Medulla oblongata (tissue), 1 donor: ENCODE measurements around the gene CLASP1.
"Not testable (repeated sequence)": the region's sequence is repeated elsewhere in the genome, so short reads cannot be mapped to it uniquely, and the experiment has no call there.

Experiments
- DNase-seq: peaks from one replicate; pipeline ENCODE4 v3.0.0-alpha.2; 2015; ENCODE audit errors: extremely low spot score

The CLASP1 gene

GRCh38 chr2:121349721-121350401 lies 299.4 kb downstream of the CLASP1 start:
- DNase-seq = no peak

DNA sequence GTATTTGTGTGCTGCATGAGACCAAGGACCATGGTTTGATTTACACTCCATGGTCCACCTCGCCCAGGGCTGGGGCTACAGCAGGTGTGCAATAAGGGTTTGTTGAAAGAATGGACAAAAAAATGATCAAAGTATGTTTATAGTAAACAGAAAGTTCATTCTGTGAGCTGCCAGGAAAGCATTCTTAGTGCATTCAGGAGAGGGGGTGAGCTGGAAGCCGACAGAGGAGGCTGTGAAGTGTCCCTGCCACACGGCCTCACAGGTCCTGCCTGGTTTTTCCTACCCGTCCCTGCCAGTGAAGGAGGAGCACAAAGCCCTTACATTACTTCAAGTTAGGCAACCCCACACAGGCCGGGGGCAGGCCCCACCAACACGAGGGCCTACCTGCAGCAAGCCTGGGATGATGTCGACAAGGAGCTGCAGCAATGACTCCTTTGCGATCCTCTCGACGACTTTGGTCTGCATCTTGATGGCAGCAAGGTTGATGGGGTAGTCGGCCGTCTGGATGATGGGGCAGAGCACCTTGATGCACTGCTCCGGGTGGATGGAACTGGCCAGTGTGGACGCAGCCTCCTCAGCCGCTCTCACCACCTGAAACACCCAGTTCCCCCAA lies 301.0 kb downstream of the CLASP1 start:
- no peak for DNase-seq

GRCh38 chr2:121346859-121347258 lies 302.4 kb downstream of the CLASP1 start:
- DNase-seq = no peak

DNA sequence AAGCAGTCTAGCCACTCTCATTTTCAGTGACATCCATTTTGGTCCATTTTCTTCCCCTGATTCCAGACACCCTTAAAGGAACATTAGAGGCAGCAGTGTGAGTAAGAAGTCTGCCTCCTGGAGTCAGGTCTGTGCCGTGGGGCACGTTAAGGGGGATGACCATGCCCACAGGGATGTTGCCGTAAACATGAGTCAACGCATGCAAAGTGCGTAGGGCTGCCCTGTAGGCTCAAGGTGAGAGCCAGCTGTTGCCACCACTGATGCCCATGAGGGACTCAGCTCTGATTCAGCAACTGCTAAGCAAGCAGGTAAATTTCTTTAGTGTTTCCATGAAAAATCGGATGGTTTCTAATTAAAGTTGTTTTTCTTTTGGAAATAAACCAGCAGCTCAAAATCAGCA lies 302.9 kb downstream of the CLASP1 start:
- no peak for DNase-seq

- DNase-seq = no peak
Measured at GRCh38 chr2:121345887-121346286, 303.4 kb downstream of the CLASP1 start.

GRCh38 chr2:121345101-121345500 lies 304.2 kb downstream of the CLASP1 start:
- DNase-seq = no peak

DNA sequence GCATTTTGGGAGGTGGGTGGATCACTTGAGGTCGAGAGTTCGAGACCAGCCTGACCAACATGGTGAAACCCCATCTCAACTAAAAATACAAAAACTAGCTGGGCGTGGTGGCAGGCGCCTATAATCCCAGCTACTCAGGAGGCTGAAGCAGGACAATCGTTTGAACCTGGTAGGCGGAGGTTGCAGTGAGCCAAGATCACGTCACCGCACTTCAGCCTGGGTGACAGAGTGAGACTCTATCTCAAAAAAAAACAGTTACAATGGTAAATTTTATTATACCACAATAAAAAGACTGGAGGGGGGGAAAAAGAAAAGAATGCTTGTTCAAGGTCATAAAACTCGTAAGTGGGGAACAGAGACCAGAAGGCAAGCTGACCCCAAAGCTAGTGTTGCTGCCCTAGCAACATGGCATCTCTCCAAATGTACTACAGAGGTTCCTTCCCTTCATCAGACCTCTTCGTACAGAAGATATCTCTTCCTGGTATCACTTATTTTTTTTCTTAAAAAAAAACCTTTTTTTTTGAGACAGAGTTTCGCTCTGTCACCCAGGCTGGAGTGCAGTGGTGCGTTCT lies 305.3 kb downstream of the CLASP1 start:
- not testable (repeated sequence) for DNase-seq

- DNase-seq = no peak
Measured at GRCh38 chr2:121343191-121343590, 306.1 kb downstream of the CLASP1 start.

GRCh38 chr2:121342751-121343150 lies 306.5 kb downstream of the CLASP1 start:
- DNase-seq = no peak

GRCh38 chr2:121340926-121341325 lies 308.3 kb downstream of the CLASP1 start:
- no peak for DNase-seq

GRCh38 chr2:121338281-121338680 lies 311.0 kb downstream of the CLASP1 start:
- no peak for DNase-seq

GRCh38 chr2:121336528-121337294 lies 312.6 kb downstream of the CLASP1 start:
- DNase-seq = no peak

DNA sequence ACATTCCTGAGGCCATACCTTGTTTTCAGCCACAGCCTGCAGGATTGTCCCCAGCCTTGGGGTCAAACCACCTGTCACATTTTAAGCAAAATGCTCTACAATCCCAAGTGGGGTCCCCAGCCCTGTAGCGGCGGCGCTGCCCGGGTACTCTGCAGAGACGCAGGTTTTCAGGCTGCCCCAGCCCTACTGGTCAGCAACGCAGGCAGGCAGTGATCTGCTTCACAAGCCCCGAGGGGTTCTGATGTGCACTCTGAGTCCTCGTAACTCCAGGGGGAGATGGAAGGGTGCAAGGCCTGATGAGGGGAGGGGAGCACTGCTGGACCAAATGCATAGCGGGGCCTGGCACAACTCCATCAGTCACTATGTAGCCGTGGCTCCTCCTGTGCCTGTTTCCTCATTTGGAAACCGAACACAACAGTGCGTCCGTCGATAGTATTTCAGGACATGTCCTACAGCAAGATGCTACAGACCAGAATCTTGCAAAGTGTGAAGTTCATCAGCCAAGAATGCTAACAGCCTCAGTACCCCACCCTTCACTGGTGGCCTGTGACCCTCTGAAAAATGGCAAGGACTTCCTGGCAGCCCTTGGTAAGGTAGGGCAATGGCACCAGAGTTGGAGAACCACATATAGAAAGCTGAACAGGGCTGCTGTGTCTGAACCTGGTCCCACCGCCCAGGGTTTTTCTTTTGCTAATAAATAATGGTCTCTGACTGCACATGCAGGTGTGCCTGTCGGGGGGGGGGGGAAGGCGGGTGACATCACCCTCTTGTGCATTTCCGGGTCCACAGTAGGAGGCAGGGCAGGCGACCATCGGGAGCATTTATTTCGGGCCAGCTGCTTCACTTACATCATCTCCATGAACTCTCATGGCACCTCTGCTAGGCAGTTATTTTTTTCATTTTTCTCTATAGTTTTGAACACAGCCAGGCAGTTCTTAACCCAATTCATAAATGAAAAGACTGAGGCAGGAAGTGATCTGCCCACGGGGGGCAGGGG lies 313.7 kb downstream of the CLASP1 start:
- DNase-seq = no peak

GRCh38 chr2:121334581-121335293 lies 314.5 kb downstream of the CLASP1 start:
- no peak for DNase-seq

DNA sequence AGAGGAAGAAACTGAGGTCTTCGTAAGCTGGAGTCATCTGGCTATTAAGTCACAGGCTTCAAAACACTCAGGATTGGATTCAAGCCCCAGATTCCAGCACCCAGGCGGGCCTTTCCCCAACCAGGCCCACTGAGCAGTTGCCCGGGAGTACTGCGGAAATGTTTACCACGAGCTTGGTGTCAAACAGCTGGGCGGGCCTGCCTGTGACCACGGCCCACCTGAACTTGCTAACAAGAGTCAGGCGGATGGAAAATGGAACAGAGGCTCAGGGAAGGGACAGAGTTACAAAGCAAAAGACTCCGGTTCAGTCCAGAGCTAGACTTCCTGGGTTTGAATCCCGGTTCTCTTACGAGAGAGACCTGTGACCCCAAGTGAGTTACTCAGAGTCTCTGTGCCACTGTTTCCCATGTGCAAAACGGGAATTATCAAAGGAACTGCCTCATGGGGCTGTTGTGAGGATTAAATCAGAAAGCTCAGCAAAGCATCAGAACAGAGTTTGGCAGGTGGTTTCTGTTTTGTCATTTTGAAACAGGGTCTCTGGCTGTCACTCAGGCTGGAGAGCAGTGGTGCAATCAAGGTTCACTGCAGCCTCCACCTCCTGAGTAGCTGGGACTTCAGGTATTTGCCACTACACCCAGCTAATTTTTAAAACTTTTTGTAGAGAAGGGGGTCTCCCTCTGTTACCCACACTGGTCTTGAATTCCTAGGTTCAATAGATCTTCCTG lies 315.3 kb downstream of the CLASP1 start:
- no peak for DNase-seq

DNA sequence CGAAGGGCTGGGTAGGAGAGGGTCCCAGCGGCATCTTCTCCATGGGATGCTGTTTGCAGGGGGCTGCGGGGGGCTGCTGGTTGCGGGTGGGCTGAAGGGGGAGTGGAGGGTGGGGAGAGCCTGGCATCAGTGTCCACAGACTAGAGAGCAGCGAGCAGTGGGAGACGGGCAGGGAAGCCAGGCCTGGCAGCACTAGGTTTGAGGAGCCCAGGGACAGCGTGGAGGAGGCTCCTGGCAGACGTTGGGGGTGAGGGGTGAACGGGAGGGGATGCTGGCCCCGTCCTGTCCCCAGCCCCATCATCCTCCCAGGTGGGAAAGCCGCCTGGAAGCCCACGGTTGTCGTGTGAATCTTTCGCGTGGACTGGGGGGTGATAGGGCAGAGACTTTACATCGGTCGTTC lies 316.0 kb downstream of the CLASP1 start:
- DNase-seq = no peak

DNA sequence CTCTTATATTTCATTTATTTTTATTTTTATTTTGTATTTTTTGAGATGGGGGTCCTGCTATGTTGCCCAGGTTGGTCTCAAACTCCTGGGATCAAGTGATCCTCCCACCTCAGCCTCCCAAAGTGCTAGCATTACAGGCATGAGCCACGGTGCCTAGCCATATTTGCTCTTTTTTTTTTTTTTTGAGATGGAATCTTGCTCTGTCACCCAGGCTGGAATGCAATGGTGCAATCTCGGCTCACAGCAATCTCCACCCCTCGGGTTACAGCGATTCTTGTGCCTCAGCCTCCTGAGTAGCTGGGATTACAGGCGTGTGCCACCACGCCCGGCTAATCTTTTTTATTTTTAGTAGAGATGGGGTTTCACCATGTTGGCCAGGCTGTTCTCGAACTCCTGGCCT lies 317.9 kb downstream of the CLASP1 start:
- not testable (repeated sequence) for DNase-seq

DNA sequence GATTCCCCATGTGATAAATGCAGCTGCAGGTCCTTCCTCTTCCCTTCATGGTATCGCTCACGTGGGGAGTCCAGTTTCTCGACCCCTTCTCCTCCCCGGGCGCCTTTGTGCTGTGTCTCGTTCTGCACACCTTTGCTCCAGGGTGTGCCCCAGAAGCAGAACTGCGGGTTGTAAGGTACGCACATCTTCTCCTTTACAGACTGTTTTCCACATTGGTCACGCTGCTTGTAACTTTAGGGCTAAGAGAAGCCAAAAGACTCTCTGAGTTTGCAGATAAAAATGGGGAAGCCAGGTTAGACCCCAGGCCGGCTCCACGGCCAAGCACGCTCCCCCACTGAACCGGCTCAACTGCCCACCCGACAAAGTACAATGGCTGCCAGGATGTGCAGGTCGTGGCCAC lies 318.3 kb downstream of the CLASP1 start:
- no peak for DNase-seq

DNA sequence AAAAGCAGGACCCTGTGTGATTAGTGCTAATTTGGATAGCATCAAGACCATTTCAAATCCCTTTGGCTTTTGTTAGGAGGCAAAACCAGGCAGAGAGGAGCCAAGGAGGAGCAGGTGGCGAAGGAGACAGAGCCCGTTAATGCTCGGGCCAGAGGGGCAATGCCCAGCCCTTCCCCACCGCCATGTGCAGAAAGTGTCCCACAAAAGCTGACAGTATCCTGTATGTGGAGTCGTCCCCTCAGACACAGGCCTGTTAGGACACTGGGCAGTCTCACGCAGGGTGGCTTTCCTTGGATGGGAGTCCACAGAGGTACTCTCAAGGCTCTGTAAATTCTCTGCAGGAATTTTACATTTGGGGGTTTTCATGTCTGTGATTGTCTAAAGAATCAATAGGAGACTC lies 319.5 kb downstream of the CLASP1 start:
- DNase-seq = no peak

GRCh38 chr2:121326628-121327027 lies 322.6 kb downstream of the CLASP1 start:
- DNase-seq = no peak
